Panc1 (cell line): ENCODE data around the gene UNC13B.

Source experiments
- CTCF ChIP-seq: fragments of 450-650 bp; IDR thresholded peaks from 2 replicates; pipeline ENCODE4 v1.5.1; 2017; ENCODE audit warnings: mild to moderate bottlenecking
- POLR2AphosphoS5 ChIP-seq: IDR thresholded peaks from 2 replicates; pipeline ENCODE4 v1.6.1; 2012; ENCODE audit warnings: mild to moderate bottlenecking, low read depth, low read length, moderate library complexity

- TF ChIP-seq CTCF (no peak), POLR2AphosphoS5 (no peak)
These were observed 176.3 kb downstream of the UNC13B start for GRCh38 chr9:35338086-35338485.
